GM18861 (cell line): ENCODE results near the gene BMP8A.
"Not testable (repeated sequence)": the region's sequence is repeated elsewhere in the genome, so short reads cannot be mapped to it uniquely, and the experiment has no call there.

Experiments used
- ATAC-seq: cut with Tn5 transposase; IDR thresholded peaks from one replicate; pipeline ENCODE4 v1.9.1; 2021; ENCODE audit not compliant: unreplicated experiment

BMP8A gene

DNA sequence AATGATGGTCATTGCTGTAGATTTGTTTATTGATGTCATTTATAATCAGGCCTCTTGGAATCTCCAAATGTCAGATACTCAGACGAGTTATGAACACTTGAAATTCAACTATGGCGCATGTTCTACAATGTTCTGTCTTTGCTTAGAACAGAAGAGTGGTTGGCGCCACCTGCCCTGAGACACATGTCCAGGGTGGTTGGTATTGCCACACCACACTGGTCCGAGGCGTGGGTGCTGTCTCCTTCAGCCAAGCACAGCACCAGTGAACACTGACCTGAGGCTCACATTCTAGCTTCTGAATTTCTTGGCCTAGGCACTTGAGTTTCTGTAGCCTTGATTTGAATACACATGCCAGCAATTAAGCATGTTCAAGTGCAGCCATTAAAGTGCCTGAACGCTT is 10.1 kb upstream of the BMP8A start:
- ATAC-seq, result no peak

DNA sequence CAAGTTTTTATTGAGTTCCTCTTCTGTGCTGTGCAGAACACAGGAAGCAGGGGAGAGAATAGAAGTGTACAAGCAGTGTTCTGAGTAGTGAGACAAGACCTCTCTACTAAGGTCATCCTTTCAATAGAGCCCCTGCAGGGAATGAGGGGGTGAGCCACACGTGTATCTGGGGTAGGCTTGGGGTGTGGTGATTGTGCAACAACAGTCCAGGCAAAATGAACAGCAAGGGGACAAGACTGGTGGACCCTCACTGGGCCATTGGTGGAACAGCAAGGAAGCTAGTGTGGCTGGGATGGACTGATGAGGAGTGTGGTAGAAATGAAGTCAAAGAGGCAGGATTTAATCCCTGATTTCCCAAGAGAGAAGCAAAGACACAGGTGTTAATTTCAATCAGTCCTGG is 8.2 kb upstream of the BMP8A start:
- no peak for ATAC-seq

DNA sequence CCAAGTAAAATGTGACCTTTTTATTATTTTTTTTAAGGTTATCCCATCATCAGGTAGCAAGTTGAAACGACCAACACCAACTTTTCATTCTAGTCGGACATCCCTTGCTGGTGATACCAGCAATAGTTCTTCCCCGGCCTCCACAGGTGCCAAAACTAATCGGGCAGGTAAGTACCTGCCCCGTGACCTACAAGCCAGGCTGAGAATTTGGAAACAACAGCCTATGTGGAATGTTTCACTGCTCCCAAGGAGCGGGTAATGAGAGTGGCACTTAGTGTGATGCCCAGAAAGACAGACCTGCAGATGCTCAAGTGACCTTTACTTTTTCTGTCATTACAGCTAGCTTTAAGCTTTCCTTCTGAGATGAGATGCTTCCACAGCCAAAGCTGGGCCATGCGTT is 6.9 kb upstream of the BMP8A start:
- ATAC-seq, result no peak

DNA sequence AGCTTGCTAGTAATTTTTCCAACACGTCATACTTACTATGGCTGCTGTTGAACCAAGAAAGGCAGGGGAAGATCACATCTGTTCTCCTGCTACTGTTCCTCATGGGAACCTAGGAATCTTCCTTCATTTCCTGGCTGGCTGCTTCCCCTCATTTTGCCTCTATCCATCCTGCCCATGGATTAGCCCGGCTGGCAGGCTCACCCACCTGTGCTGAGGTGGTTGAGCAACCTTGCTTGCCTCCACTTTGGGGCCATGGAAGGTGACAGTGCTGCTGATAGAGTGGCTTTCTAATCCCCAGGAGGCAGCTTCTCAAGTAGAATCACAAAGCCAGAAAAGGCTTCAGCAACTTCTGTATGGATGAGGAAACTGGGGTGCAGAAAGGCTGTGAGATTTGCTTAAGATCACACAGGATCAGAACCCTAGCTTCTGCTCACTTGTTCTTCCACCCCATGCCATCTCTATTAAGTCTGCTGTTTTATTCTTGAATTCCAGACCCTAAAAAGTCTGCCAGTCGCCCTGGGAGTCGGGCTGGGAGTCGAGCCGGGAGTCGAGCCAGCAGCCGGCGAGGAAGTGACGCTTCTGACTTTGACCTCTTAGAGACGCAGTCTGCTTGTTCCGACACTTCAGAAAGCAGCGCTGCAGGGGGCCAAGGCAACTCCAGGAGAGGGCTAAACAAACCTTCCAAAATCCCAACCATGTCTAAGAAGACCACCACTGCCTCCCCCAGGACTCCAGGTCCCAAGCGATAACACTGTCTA is 6.2 kb upstream of the BMP8A start:
- no peak for ATAC-seq

DNA sequence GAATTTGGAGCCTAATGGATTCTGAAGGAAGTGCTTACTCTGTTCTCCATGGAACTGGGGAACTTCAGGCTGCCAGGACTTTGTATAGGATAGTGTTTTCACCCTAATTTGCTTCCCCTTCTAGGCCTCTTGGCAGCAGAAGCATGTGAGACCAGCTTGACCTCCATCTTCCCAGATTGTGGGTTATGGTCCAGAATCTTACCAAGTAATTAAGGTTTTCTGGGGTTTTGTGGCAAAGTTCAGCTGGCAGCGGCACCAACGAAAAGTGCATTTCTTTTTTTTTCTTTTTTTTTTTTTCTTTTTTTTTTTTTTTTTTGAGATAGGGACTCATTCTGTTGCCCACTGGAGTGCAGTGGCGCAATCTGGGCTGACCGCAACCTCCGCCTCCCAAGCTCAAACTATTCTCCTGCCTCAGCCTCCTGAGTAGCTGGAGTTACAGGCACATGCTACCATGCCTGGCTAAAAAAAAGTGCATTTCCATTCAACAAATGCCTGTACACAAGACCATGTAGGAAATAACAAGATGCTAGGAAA is 3.4 kb upstream of the BMP8A start:
- ATAC-seq, result no peak

DNA sequence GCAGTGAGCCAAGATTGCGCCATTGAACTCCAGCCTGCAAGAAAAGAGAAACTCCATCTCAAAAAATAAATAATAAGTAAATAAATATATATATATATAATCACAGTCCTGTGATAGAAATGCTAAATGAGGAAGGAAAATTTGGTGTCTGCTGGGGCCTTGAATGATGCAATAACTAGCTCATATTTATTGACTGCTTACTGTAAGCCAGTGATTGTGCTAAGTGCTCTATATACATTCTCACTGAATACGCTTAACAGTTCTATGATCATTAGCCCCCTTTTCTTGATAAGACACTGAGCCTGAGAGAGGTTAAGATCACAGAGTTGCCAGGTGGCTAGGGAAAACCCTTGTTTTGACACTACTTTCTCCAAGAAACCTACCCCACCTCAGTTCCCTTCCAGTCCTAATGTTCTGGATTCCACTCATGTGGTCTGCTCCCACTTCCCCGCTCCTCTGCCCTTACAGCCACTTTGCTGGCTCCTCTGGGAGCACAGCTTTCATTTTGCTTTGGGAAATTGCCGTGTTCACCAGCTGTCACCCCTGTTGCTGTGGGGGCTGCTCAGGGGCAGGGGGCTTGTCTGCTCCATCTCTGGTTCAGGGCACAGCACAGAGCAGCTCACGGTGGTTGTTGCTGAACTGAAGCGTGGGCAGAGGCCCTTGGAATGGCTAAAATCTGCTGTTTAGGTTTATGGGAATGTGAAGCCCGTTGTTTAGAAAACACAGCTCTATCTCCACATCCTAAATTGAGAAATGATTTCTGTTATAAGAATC is 2.5 kb upstream of the BMP8A start:
- no peak for ATAC-seq

DNA sequence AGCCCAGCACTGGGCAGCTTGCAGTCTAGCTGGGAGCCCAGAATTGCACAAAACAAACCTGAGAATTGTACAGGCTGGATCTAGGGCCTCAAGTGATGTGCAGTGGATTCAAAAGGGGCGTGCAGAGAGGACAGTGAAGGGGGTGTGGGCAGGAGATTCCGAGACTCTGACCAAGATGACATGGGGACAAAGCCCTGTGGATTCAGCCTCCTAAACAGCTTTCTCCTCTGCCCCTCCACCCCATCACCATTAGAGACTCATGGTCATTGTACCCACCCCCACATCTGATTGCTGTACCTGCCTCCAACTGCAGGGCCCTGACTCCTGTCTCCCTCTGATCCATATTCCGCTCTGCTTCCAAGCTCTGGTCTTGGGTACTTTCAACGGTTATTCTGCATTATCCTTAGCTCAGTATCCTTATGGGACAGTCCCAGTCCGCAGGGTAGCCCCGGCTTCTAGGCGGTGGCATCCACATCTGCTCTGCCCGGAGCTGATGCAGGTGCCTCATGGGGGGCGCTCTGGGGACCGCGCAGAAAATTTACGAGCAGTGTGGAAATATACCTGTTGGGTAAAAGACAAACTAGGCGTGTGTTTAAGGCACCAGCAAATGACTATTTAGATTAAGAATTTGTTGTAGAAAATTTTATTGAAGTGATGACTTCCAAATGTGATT is 1.7 kb upstream of the BMP8A start:
- no peak for ATAC-seq

DNA sequence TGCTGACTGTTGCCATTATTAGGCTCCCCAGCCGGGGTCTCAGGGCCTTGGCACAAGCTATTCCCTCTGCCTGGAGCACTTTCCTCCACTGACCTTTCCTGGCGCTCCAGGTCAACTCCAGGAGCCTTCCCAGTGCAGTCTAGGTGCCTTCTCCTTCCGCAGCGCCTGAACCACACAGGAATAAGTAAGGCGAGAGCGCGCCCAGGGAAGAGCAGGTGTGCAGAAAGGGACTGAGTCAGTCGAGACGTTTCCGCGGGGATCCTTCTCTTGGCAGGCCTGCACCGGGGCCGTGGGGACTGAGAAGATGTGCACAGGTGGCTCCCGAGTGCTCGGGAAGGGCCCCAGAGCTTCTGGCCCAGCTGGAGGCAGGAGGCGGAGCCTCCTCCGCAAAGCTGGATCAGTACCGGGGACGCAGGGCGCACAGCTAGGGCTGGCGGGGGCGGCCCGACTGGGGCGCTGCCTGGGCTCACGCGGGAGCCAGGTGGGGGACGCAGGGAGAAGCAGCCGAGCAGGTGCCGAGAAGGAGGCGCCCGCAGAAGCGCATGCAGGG is 765 bp upstream of the BMP8A start:
- ATAC-seq, result peak; percentile 11

DNA sequence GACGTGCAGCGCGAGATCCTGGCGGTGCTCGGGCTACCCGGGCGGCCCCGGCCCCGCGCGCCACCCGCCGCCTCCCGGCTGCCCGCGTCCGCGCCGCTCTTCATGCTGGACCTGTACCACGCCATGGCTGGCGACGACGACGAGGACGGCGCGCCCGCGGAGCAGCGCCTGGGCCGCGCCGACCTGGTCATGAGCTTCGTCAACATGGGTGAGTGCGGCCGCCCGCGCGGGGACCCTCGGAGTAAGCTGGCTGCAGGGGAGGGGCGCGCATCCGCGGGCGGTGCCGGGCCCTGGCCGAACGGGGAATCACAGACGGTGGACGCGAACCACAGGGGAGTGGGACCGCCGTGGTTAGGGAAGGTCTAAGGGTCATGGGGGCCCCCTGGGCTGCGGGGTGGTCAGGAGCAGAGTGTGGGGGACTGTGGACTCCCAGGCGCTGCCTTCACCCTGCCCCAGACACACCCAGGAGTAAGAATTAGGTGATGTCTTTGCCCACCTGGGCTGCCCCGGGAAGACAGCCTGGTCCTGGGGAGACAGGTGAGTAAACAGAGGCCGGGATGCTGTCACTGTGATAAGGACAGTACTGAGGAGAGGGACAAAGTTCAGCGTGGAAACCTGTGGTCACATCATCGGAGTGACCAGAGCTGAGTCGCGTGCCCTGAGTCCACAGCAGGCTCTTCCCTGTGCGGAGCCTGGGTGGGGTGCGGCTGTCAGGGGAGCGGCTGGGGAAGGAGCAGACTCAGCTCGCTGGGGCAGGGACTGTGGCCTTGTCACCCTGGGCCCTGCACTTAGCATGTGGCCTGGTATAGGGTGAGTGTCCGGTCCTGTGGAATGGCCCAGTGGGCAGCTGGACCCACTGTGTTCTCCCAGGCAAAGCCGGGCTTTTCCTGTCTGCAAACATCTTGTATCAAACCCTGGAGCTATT is 944 bp downstream of the BMP8A start:
- not testable (repeated sequence) for ATAC-seq

DNA sequence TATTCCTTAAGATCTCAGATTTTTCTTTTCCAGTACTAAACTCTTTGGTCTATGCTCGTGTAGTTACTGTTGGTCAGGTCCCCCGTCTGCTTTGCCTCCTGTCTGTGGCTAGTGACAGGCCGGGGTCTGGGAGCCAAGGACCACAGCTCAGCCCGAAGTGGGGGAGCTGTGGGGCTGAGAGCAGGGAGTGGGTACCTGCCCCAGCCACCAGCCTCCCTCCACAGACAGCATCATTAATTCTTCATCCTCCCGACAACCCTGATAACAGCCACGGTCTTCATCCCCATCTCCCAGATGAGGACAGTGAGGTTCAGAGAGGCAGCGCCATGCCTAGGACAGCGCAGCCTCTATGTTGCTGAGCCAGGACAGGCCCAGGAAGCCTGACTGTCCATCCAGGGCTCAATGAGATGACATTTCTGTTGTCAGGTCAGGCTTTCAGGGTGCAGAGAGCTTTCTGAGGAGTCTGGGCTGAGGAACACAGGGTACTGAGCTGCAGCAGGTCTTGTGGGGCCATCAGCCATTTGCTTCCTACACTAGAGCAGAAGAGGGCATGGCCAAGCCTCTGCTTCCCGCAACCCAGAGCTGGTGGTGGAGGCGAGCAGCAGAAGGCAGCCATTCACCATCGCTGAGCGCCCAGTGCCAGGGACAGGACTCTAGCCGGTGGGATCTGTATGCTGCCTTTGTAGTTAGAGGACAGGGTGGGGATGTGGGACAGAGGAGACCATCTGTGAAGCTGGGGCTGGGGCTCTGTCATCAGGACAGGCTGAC is 1.8 kb downstream of the BMP8A start:
- ATAC-seq, result not testable (repeated sequence)

DNA sequence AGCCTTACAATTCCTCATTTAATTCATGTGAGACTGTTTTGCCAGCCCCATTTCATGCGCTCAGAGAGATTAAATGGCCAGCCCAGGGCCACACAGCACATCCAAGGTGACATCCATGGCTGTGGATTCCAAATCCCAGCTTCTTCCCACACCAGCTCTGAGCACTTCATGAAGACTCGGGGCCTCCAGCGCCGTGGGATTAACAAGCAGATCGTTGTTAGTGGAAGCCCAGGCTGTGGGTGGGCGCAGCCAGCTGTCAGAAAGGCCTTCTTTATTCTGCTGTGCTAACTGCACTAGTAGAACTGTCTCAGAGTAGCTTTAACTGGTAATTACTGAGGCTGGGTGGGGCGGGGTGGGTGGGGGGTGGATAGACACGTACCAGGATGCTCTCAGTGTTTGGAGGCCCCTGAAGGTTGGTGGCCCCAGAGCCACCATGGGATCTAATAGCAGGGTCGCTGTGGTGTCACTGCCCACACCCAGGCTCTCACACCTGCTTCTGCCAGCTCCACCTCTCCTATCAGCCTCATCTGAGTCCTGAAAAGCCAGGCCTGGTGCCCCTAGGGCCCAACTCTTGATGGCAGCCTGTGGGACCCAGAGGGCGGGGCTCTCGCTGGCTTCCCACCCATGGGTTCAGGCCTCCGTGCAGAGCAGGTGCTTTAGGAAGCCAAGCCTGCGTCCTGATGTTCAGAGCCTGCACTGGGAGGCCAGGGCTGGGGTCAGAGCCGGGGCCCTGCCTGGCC is 3.4 kb downstream of the BMP8A start:
- ATAC-seq, result no peak

DNA sequence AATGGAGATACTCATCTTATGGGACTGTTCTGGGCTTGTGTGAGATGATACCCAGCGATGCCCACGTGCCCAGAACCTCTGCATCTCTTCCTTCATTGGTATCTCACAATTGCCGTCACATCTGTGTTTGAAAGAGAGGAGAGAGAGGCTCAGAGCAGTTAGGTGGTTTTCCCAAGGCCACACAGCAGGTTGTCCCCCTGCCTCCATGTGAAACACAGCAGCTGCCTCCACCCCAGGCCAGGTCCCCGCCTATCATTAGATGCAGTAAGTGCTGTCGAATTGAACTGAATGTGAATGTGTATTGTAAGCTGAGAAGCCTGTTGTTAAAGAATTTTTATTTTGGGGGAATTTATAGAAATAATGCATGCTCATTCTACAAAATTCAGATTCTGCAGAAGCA is 5.1 kb downstream of the BMP8A start:
- not testable (repeated sequence) for ATAC-seq

DNA sequence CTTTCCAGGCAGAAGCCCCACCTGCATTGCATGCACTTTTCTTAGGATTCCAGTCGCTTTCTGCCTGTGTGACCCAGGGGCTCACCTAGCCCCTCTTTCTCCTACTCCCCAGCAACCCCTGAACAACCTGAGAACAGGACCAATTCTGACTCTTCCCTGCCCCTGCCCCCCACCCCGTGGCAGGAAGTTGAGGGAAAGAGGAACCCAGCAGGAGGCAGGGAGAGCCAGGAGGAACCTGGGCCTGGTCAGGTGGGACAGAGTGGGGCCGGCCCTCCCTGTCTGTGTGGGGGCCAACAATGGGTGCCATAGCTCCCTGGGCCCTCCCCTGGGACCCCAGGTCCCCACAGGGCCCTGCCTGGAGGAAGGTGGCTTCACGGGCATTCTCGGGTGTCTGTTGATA is 6.1 kb downstream of the BMP8A start:
- ATAC-seq, result no peak

DNA sequence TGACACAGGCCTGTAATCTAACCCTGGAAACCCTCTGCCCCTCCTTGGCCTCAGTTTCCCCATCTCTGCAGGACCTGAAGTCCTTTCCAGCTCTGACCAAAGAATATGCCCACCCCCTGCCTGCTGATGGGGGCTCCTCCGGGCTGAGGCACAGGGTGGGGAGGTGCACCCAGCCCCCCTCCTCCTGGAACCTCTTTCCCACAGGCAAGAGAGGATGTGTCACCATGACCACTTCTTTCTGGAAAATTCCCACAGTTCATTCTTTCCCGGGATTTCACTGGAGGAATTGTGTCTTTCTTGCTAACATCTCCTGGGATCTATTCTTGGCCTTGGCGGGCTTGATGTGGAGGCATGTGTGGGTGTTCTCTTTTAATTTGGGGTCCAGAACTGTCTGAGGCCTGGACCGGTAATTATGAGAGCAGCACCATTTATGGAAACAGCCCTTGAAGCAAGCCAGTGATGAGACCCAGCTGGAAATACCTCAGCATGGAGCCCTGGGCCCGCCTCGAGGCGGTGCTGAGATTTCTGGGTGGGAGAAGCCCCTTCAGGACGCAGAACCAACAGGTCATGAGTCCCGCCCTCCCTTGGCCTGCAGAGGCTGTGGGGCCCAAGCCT is 6.8 kb downstream of the BMP8A start:
- not testable (repeated sequence) for ATAC-seq

DNA sequence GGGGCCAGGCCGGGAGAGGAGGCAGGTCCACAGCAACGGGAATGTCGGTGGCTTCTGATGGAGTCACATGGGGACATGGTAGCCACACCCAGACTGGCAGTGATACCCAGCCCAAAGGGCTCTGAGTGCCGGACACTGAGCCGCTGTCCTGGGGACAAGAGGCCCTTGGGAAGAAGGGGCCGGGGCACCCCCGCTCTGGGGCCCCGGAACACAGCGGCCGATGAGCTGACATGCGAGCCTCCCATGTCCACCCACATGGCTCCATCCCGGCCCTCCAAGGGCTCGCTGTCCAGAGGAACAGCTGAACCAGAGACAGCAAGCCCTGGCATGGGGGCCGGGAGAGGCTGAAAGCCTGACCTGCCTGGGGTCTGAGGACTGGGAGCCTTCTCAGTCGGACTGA is 7.4 kb downstream of the BMP8A start:
- ATAC-seq, result not testable (repeated sequence)

DNA sequence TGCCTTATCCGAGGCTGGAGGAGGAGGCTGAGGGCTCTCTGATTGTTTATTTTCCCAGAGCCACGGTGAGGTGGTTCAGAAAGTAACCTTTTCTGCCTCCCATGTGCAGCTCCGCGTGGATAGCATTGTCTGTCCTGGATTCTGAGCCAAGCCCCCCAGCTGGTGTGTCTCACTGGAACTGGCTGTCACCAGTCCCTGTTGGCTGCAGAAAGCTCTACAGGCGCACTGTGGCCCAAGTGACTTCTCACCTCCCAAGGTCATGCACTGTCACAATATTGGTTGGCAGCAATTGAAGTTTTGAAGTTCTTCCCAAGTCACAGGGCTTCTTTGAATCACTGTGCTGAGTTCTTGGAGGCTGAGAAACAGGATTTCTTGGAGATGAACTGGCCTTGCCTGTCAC is 8.2 kb downstream of the BMP8A start:
- ATAC-seq, result no peak

DNA sequence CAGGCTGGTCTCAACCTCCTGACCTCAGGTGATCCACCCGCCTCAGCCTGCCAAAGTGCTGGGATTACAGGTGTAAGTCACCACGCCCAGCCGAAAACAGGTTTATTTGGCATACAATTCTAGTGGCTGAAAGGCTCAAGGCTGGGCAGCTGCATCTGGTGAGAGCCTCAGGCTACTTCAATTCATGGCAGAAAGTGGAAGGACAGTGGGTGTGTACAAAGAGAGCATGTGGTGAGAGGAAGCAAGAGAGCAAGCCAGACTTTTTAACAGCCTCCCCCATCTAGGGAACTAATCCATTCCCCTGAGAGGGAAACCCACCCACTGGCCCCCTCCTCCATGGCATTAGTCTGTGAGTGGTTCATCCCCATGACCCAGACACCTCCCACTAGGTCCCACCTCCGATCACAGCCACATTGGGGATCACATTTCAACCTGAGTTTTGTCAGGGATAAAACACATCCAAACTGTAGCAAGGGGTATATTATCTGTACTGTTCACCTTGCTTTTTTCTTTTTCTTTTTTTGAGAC is 9.5 kb downstream of the BMP8A start:
- ATAC-seq, result no peak

DNA sequence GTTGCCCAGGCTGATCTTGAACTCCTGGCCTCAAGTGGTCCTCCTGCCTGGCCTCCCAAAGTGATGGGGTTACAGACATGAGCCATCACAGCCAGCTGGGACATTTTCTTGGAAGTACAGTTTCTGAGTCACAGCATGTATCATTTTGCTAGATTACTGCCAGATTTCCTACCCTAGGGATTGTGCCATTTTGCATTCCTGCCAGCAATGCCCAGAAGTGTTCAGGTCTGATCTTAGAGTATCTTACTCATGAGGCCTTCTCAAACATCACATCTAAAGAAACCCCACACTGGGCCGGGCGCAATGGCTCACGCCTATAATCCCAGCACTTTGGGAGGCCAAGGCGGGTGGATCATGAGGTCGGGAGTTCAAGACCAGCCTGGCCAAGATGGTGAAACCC is 10.2 kb downstream of the BMP8A start:
- ATAC-seq, result no peak
